WTC11 (cell line): ENCODE results near the gene DHRS7B. TPM values are rescaled to one million over a fixed set of nuclear protein-coding genes. Genes with fewer than 3 reads are reported as not detected.
"Not testable (repeated sequence)": the region's sequence is repeated elsewhere in the genome, so short reads cannot be mapped to it uniquely, and the experiment has no call there.

Experiments used
- ATAC-seq: fragments of 200-7000 bp; cut with Tn5 transposase; 2 replicates; pipeline ENCODE4 v1.10.0; 2021; ENCODE audit warnings: mild to moderate bottlenecking, moderate library complexity
- CTCF ChIA-PET: fragments of 300-600 bp; sonication (Branson Sonifier 250); formaldehyde crosslinking; loops from one replicate; lab custom pipeline; 2021; ENCODE audit warnings: antibody characterized with exemption; lab: Charles Lee
- POLR2A ChIA-PET: fragments of 350-600 bp; sonication (Branson Sonifier 250); formaldehyde crosslinking; loops from one replicate; lab custom pipeline; 2021; ENCODE audit warnings: antibody characterized with exemption; lab: Charles Lee
- DNase-seq: peaks from one replicate; pipeline ENCODE4 v3.0.0; 2021; ENCODE audit warnings: low spot score
- H3K27ac Mint-ChIP-seq: 2 replicates; pipeline ENCODE4 v1.8.0; 2021; ENCODE audit warnings: mixed read lengths
- H3K27me3 Mint-ChIP-seq: 2 replicates; pipeline ENCODE4 v1.8.0; 2021; ENCODE audit warnings: low read depth, mild to moderate bottlenecking, moderate library complexity, mixed read lengths
- H3K36me3 Mint-ChIP-seq: 2 replicates; pipeline ENCODE4 v1.8.0; 2021; ENCODE audit warnings: mixed read lengths
- H3K4me1 Mint-ChIP-seq: 2 replicates; pipeline ENCODE4 v1.8.0; 2022; ENCODE audit warnings: mixed read lengths
- H3K4me3 Mint-ChIP-seq: 2 replicates; pipeline ENCODE4 v1.8.0; 2021; ENCODE audit warnings: mild to moderate bottlenecking, moderate library complexity, mixed read lengths
- H3K9me3 Mint-ChIP-seq: 2 replicates; pipeline ENCODE4 v1.8.0; 2021; ENCODE audit warnings: mixed read lengths
- GRHL2 ChIP-seq: fragments of 250-450 bp; sonication (Bioruptor Pico); IDR thresholded peaks from 2 replicates; pipeline ENCODE4 v1.8.0; 2022; ENCODE audit warnings: mild to moderate bottlenecking, moderate library complexity; ENCODE audit not compliant: insufficient replicate concordance, severe bottlenecking
- JUN ChIP-seq: sonication (generic); formaldehyde crosslinking; IDR thresholded peaks from 2 replicates; pipeline ENCODE4 v1.8.0; 2023; ENCODE audit warnings: mild to moderate bottlenecking, missing genetic modification reagents
- NFATC4 ChIP-seq: fragments of 250-450 bp; sonication (Bioruptor Pico); IDR thresholded peaks from 2 replicates; pipeline ENCODE4 v1.9.0; 2021; ENCODE audit warnings: mild to moderate bottlenecking
- OVOL2 ChIP-seq: fragments of 250-450 bp; sonication (Bioruptor Pico); IDR thresholded peaks from 2 replicates; pipeline ENCODE4 v1.9.0; 2021; ENCODE audit warnings: mild to moderate bottlenecking, borderline replicate concordance
- RELA ChIP-seq: sonication (generic); formaldehyde crosslinking; IDR thresholded peaks from 2 replicates; pipeline ENCODE4 v1.8.1; 2022; ENCODE audit warnings: missing genetic modification reagents, mild to moderate bottlenecking, borderline replicate concordance
- ZNF416 ChIP-seq: fragments of 250-450 bp; sonication (Bioruptor Pico); IDR thresholded peaks from 2 replicates; pipeline ENCODE4 v1.9.0; 2021; ENCODE audit warnings: mild to moderate bottlenecking, inconsistent platforms
- total RNA-seq: library from RNA; stranded (reverse); gene quantifications from 3 replicates; pipeline ENCODE4 v1.2.3, GENCODE V29; 2021
- TF ChIP-seq, protein P1 (sequence below): fragments of 250-450 bp; sonication (Bioruptor Pico); IDR thresholded peaks from 2 replicates; pipeline ENCODE4 v1.9.0; 2021; ENCODE audit warnings: moderate library complexity, mild to moderate bottlenecking, inconsistent platforms, borderline replicate concordance
- TF ChIP-seq, protein P2 (sequence below): sonication (generic); formaldehyde crosslinking; IDR thresholded peaks from 2 replicates; pipeline ENCODE4 v1.8.1; 2023; ENCODE audit warnings: mild to moderate bottlenecking, missing genetic modification reagents, borderline replicate concordance
- TF ChIP-seq, protein P3 (sequence below): sonication (generic); formaldehyde crosslinking; conservative IDR thresholded peaks from 2 replicates; pipeline ENCODE4 v1.8.1; 2022; ENCODE audit warnings: mild to moderate bottlenecking, missing genetic modification reagents
- TF ChIP-seq, protein P4 (sequence below): sonication (generic); formaldehyde crosslinking; IDR thresholded peaks from 2 replicates; pipeline ENCODE4 v1.8.0; 2022; ENCODE audit warnings: mild to moderate bottlenecking, missing genetic modification reagents
- TF ChIP-seq, protein P5 (sequence below): fragments of 250-450 bp; sonication (Bioruptor Pico); conservative IDR thresholded peaks from 2 replicates; pipeline ENCODE4 v1.9.0; 2021; ENCODE audit warnings: mild to moderate bottlenecking
- TF ChIP-seq, protein P6 (sequence below): fragments of 250-450 bp; sonication (Bioruptor Pico); IDR thresholded peaks from 2 replicates; pipeline ENCODE4 v1.9.0; 2021; ENCODE audit warnings: mild to moderate bottlenecking
- TF ChIP-seq, protein P7 (sequence below): sonication (generic); formaldehyde crosslinking; IDR thresholded peaks from 2 replicates; pipeline ENCODE4 v1.8.0; 2022; ENCODE audit warnings: mild to moderate bottlenecking, missing genetic modification reagents
- TF ChIP-seq, protein P8 (sequence below): sonication (generic); formaldehyde crosslinking; IDR thresholded peaks from 2 replicates; pipeline ENCODE4 v1.8.1; 2023; ENCODE audit warnings: mild to moderate bottlenecking, moderate library complexity, missing genetic modification reagents
- TF ChIP-seq, protein P9 (sequence below): sonication (generic); formaldehyde crosslinking; IDR thresholded peaks from 2 replicates; pipeline ENCODE4 v1.8.1; 2022; ENCODE audit warnings: low read depth, mild to moderate bottlenecking, moderate library complexity, missing genetic modification reagents, borderline replicate concordance

Gene DHRS7B
- total RNA-seq, 1 experiment from 2014 or later = 15.6 TPM

DNA sequence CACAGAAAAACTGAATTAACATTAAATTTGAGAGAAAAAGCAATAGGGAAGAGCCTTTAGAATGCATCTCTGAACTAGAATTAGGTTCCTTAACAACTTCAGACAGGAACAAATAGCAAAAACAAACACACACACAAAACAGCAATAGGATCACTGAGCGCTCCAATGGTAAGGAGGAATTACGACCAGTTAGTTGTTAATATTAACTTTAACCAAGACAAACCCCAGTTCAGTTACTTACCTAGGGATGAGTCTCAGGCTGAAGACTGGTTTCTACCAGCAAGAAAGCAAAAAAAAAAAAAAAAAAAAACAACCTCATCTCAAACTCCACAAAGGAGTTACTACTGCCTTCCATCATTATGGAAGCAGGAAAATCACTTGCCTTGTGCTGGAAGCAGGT lies 14.6 kb downstream of the DHRS7B start:
- H3K4me1 Mint-ChIP-seq = peaks cover 23% of the 10 kb centered on the region
- TF ChIP-seq GRHL2 (no peak), RELA (CRISPR knock-in tag) (no peak), JUN (CRISPR knock-in tag) (no peak), ZNF416 (CRISPR knock-in tag) (no peak), OVOL2 (CRISPR knock-in tag) (no peak), NFATC4 (CRISPR knock-in tag) (no peak)
- TF ChIP-seq, protein P1, sequence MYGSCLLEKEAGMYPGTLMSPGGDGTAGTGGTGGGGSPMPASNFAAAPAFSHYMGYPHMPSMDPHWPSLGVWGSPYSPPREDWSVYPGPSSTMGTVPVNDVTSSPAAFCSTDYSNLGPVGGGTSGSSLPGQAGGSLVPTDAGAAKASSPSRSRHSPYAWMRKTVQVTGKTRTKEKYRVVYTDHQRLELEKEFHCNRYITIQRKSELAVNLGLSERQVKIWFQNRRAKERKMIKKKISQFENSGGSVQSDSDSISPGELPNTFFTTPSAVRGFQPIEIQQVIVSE (CRISPR knock-in tag) = no peak
- TF ChIP-seq, protein P2, sequence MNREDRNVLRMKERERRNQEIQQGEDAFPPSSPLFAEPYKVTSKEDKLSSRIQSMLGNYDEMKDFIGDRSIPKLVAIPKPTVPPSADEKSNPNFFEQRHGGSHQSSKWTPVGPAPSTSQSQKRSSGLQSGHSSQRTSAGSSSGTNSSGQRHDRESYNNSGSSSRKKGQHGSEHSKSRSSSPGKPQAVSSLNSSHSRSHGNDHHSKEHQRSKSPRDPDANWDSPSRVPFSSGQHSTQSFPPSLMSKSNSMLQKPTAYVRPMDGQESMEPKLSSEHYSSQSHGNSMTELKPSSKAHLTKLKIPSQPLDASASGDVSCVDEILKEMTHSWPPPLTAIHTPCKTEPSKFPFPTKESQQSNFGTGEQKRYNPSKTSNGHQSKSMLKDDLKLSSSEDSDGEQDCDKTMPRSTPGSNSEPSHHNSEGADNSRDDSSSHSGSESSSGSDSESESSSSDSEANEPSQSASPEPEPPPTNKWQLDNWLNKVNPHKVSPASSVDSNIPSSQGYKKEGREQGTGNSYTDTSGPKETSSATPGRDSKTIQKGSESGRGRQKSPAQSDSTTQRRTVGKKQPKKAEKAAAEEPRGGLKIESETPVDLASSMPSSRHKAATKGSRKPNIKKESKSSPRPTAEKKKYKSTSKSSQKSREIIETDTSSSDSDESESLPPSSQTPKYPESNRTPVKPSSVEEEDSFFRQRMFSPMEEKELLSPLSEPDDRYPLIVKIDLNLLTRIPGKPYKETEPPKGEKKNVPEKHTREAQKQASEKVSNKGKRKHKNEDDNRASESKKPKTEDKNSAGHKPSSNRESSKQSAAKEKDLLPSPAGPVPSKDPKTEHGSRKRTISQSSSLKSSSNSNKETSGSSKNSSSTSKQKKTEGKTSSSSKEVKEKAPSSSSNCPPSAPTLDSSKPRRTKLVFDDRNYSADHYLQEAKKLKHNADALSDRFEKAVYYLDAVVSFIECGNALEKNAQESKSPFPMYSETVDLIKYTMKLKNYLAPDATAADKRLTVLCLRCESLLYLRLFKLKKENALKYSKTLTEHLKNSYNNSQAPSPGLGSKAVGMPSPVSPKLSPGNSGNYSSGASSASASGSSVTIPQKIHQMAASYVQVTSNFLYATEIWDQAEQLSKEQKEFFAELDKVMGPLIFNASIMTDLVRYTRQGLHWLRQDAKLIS (CRISPR knock-in tag) = no peak
- TF ChIP-seq, protein P3, sequence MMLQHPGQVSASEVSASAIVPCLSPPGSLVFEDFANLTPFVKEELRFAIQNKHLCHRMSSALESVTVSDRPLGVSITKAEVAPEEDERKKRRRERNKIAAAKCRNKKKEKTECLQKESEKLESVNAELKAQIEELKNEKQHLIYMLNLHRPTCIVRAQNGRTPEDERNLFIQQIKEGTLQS (CRISPR knock-in tag) = no peak
- TF ChIP-seq, protein P4, sequence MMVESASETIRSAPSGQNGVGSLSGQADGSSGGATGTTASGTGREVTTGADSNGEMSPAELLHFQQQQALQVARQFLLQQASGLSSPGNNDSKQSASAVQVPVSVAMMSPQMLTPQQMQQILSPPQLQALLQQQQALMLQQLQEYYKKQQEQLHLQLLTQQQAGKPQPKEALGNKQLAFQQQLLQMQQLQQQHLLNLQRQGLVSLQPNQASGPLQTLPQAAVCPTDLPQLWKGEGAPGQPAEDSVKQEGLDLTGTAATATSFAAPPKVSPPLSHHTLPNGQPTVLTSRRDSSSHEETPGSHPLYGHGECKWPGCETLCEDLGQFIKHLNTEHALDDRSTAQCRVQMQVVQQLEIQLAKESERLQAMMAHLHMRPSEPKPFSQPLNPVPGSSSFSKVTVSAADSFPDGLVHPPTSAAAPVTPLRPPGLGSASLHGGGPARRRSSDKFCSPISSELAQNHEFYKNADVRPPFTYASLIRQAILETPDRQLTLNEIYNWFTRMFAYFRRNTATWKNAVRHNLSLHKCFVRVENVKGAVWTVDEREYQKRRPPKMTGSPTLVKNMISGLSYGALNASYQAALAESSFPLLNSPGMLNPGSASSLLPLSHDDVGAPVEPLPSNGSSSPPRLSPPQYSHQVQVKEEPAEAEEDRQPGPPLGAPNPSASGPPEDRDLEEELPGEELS (CRISPR knock-in tag) = no peak
- TF ChIP-seq, protein P5, sequence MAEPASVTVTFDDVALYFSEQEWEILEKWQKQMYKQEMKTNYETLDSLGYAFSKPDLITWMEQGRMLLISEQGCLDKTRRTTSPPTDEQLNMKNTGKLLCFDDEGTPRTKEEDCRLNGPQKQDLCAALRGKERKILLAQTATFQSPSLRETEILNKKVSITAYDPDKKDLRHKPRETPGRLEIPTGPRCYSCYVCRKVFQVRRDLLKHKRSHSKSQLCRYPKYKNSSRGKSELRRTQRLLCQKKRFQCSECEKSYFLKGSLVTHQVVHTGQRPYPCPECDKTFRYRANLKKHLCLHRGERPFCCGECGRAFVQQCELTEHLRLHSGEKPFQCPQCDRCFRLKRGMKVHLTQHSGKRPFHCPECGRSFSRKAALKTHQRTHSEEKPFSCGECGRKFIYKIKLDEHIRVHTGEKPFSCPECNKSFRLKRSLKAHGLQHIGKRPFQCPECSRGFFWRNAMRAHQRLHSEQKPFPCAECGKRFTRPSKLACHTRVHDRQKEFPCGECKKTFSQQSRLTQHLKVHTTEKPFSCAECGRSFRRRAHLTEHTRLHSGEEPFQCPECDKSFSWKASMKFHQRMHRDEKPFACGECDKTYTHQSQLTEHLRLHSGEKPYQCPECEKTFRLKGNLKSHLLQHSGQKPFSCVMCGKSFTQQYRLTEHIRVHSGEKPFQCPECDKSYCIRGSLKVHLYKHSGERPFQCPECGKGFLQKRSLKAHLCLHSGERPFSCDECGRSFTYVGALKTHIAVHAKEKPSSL (CRISPR knock-in tag) = no peak
- TF ChIP-seq, protein P6, sequence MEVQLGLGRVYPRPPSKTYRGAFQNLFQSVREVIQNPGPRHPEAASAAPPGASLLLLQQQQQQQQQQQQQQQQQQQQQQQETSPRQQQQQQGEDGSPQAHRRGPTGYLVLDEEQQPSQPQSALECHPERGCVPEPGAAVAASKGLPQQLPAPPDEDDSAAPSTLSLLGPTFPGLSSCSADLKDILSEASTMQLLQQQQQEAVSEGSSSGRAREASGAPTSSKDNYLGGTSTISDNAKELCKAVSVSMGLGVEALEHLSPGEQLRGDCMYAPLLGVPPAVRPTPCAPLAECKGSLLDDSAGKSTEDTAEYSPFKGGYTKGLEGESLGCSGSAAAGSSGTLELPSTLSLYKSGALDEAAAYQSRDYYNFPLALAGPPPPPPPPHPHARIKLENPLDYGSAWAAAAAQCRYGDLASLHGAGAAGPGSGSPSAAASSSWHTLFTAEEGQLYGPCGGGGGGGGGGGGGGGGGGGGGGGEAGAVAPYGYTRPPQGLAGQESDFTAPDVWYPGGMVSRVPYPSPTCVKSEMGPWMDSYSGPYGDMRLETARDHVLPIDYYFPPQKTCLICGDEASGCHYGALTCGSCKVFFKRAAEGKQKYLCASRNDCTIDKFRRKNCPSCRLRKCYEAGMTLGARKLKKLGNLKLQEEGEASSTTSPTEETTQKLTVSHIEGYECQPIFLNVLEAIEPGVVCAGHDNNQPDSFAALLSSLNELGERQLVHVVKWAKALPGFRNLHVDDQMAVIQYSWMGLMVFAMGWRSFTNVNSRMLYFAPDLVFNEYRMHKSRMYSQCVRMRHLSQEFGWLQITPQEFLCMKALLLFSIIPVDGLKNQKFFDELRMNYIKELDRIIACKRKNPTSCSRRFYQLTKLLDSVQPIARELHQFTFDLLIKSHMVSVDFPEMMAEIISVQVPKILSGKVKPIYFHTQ = no peak
- TF ChIP-seq, protein P7, sequence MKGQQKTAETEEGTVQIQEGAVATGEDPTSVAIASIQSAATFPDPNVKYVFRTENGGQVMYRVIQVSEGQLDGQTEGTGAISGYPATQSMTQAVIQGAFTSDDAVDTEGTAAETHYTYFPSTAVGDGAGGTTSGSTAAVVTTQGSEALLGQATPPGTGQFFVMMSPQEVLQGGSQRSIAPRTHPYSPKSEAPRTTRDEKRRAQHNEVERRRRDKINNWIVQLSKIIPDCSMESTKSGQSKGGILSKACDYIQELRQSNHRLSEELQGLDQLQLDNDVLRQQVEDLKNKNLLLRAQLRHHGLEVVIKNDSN (CRISPR knock-in tag) = no peak
- TF ChIP-seq, protein P8, sequence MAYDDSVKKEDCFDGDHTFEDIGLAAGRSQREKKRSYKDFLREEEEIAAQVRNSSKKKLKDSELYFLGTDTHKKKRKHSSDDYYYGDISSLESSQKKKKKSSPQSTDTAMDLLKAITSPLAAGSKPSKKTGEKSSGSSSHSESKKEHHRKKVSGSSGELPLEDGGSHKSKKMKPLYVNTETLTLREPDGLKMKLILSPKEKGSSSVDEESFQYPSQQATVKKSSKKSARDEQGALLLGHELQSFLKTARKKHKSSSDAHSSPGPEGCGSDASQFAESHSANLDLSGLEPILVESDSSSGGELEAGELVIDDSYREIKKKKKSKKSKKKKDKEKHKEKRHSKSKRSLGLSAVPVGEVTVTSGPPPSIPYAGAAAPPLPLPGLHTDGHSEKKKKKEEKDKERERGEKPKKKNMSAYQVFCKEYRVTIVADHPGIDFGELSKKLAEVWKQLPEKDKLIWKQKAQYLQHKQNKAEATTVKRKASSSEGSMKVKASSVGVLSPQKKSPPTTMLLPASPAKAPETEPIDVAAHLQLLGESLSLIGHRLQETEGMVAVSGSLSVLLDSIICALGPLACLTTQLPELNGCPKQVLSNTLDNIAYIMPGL (CRISPR knock-in tag) = no peak
- TF ChIP-seq, protein P9, sequence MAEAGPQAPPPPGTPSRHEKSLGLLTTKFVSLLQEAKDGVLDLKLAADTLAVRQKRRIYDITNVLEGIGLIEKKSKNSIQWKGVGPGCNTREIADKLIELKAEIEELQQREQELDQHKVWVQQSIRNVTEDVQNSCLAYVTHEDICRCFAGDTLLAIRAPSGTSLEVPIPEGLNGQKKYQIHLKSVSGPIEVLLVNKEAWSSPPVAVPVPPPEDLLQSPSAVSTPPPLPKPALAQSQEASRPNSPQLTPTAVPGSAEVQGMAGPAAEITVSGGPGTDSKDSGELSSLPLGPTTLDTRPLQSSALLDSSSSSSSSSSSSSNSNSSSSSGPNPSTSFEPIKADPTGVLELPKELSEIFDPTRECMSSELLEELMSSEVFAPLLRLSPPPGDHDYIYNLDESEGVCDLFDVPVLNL (CRISPR knock-in tag) = no peak
- TF ChIP-seq, all 79 proteins: peak for 0
- CTCF ChIA-PET = interaction anchor here (0.6 kb wide), 1 partner anchor 139 kb away, joined by 4 read pairs; no protein-coding TSS in a partner anchor
- no peak for DNase-seq
- peak overlapping the region; percentile 94 for H3K27ac Mint-ChIP-seq
- peak overlapping the region; percentile 29; the same call in 1 of the 2 replicates for H3K4me3 Mint-ChIP-seq
- peaks cover 43% of the 10 kb centered on the region for H3K36me3 Mint-ChIP-seq
- H3K9me3 Mint-ChIP-seq = peaks cover 36% of the 10 kb centered on the region
- POLR2A ChIA-PET = no interaction called here
- no peaks in the 10 kb centered on the region for H3K27me3 Mint-ChIP-seq
- no peak for ATAC-seq

DNA sequence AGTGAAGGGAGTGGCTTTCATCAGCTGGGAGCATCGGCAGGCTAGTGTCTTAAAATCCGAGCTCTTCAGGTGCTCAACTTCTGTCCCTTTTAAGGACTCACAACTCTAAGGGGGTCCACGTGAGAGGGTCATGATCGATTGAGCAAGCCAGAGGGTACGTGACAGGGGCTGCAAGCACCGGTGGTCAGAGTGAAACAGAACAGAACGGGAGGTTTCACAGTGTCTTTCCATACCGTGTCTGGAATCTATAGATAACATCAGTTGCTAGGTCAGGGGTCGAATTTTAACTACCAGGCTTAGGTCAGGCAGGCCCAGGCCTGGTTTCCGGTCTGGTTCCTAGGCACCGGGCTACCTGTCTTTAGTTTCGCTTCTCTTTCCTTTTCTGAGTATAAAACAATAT lies 15.3 kb downstream of the DHRS7B start:
- H3K4me3 Mint-ChIP-seq, ATAC-seq, POLR2A ChIA-PET, DNase-seq, H3K27me3 Mint-ChIP-seq: not testable (repeated sequence)
- Mint-ChIP-seq H3K9me3 (peaks cover 43% of the 10 kb centered on the region), H3K27ac (peak overlapping the region; percentile 73; the same call in 1 of the 2 replicates), H3K4me1 (peaks cover 23% of the 10 kb centered on the region), H3K36me3 (peaks cover 50% of the 10 kb centered on the region)
- CTCF ChIA-PET = interaction anchor here (0.6 kb wide), 1 partner anchor 138 kb away, joined by 4 read pairs; no protein-coding TSS in a partner anchor
